ENCODE results near the gene C6orf89. TPM values are rescaled to one million over a fixed set of nuclear protein-coding genes. Genes with fewer than 3 reads are reported as not detected.
"Not testable (repeated sequence)": the region's sequence is repeated elsewhere in the genome, so short reads cannot be mapped to it uniquely, and the experiment has no call there.

The C6orf89 gene
- total and polyA plus RNA-seq, 2 experiments from 2014 or later = 73.8 to 84.0 TPM

- WGBS, 2 experiments (ENCODE audit: low coverage in 1 of 2, low lambda C conversion rate in 2 of 2, missing lambda C conversion rate in 2 of 2) = 91 to 92% methylated on average over 10 of the region's 10 CpGs
Observed at GRCh38 chr6:36940027-36940426, 54.3 kb downstream of the C6orf89 start.

GRCh38 chr6:36941561-36941960 lies 55.8 kb downstream of the C6orf89 start:
- H3K4me2 ChIP-seq (ENCODE audit: unreplicated experiment); H3K79me2 ChIP-seq (ENCODE audit: insufficient read depth); H3K27me3 ChIP-seq (replicated peaks; ENCODE audit: insufficient read depth); H3K9me2 ChIP-seq (ENCODE audit: insufficient read depth); H3K9ac ChIP-seq; H3K9me3 ChIP-seq (ENCODE audit: low read depth); in situ Hi-C loops (cut with MboI); H3K27ac ChIP-seq; H4K20me1 ChIP-seq (ENCODE audit: insufficient read depth); H3F3A ChIP-seq (ENCODE audit: insufficient read depth); H2AFZ ChIP-seq; DNase-seq; H3K4me3 ChIP-seq; H3K36me3 ChIP-seq (ENCODE audit: low read depth): not testable (repeated sequence)
- WGBS, 2 experiments (ENCODE audit: low coverage in 1 of 2, low lambda C conversion rate in 2 of 2, missing lambda C conversion rate in 2 of 2) = 92% methylated on average over 26 of the region's 40 CpGs; no CpG with 5 or more reads in 1 of the 2 experiments
- H3K4me1 ChIP-seq (ENCODE audit: insufficient read depth) = peaks cover 17% of the 10 kb centered on the region

More at GRCh38 chr6:36940027-36940426, 54.3 kb downstream of the C6orf89 start:
- H3K27ac ChIP-seq = no peak overlapping the region
- no peak overlapping the region for H3K9ac ChIP-seq
- H4K20me1 ChIP-seq (ENCODE audit: insufficient read depth) = no peaks in the 10 kb centered on the region
- H3K79me2 ChIP-seq (ENCODE audit: insufficient read depth) = no peaks in the 10 kb centered on the region
- H3K27me3 ChIP-seq (replicated peaks; ENCODE audit: insufficient read depth) = no peaks in the 10 kb centered on the region
- no peak for TF ChIP-seq EZH2phosphoT487 (IDR thresholded peaks at IDR 0.05; ENCODE audit: insufficient read depth, low read depth)
- no peak for TF ChIP-seq EZH2 (IDR thresholded peaks at IDR 0.05; ENCODE audit: insufficient read depth, poor library complexity, severe bottlenecking)
- H3K4me1 ChIP-seq (ENCODE audit: insufficient read depth) = peaks cover 17% of the 10 kb centered on the region
- H3F3A ChIP-seq (ENCODE audit: insufficient read depth) = 0 out of 2 replicates have a peak, but pooled peaks cover 6% of the 10 kb centered on the region
- no peaks in the 10 kb centered on the region for H3K9me3 ChIP-seq (ENCODE audit: low read depth)
- H3K4me2 ChIP-seq (ENCODE audit: unreplicated experiment) = no peak overlapping the region
- H3K9me2 ChIP-seq (ENCODE audit: insufficient read depth) = no peaks in the 10 kb centered on the region
- no peak overlapping the region for H2AFZ ChIP-seq
- in situ Hi-C loops (cut with MboI) = no loop called here
- no peaks in the 10 kb centered on the region for H3K36me3 ChIP-seq (ENCODE audit: low read depth)
- DNase-seq = no peak
- H3K4me3 ChIP-seq = no peak overlapping the region

- H3K4me1 ChIP-seq (ENCODE audit: insufficient read depth) = peaks cover 17% of the 10 kb centered on the region
- H3F3A ChIP-seq (ENCODE audit: insufficient read depth); H3K79me2 ChIP-seq (ENCODE audit: insufficient read depth); in situ Hi-C loops (cut with MboI); H3K27ac ChIP-seq; H3K4me3 ChIP-seq; DNase-seq; H3K4me2 ChIP-seq (ENCODE audit: unreplicated experiment); H2AFZ ChIP-seq; H3K9me2 ChIP-seq (ENCODE audit: insufficient read depth); H4K20me1 ChIP-seq (ENCODE audit: insufficient read depth); H3K9me3 ChIP-seq (ENCODE audit: low read depth); H3K36me3 ChIP-seq (ENCODE audit: low read depth); H3K27me3 ChIP-seq (replicated peaks; ENCODE audit: insufficient read depth); H3K9ac ChIP-seq: not testable (repeated sequence)
- 79 to 83% methylated on average over 1 to 2 of the region's 2 CpGs for WGBS, 2 experiments (ENCODE audit: low coverage in 1 of 2, low lambda C conversion rate in 2 of 2, missing lambda C conversion rate in 2 of 2)
Observed at GRCh38 chr6:36942329-36942728, 56.6 kb downstream of the C6orf89 start.

- WGBS, 2 experiments (ENCODE audit: low coverage in 1 of 2, low lambda C conversion rate in 2 of 2, missing lambda C conversion rate in 2 of 2) = 52 to 55% methylated on average over 5 of the region's 5 CpGs
- Histone ChIP-seq H3K27me3 (replicated peaks; ENCODE audit: insufficient read depth) (no peaks in the 10 kb centered on the region), H4K20me1 (ENCODE audit: insufficient read depth) (no peaks in the 10 kb centered on the region), H3K9me3 (ENCODE audit: low read depth) (no peaks in the 10 kb centered on the region), H3K4me2 (ENCODE audit: unreplicated experiment) (no peak overlapping the region), H3K27ac (no peak overlapping the region), H3K79me2 (ENCODE audit: insufficient read depth) (no peaks in the 10 kb centered on the region), H3K9me2 (ENCODE audit: insufficient read depth) (no peaks in the 10 kb centered on the region), H3F3A (ENCODE audit: insufficient read depth) (peaks cover 2% of the 10 kb centered on the region; the same call in 1 of the 2 replicates), H3K9ac (no peak overlapping the region), H3K4me1 (ENCODE audit: insufficient read depth) (0 out of 2 replicates have a peak, but pooled peaks cover 5% of the 10 kb centered on the region), H3K36me3 (ENCODE audit: low read depth) (no peaks in the 10 kb centered on the region), H3K4me3 (no peak overlapping the region), H2AFZ (no peak overlapping the region)
- in situ Hi-C loops (cut with MboI) = no loop called here
- no peak for TF ChIP-seq EZH2 (IDR thresholded peaks at IDR 0.05; ENCODE audit: insufficient read depth, poor library complexity, severe bottlenecking)
- TF ChIP-seq EZH2phosphoT487 (IDR thresholded peaks at IDR 0.05; ENCODE audit: insufficient read depth, low read depth) = no peak
- no peak for DNase-seq
Observed at GRCh38 chr6:36944650-36945049, 58.9 kb downstream of the C6orf89 start.

- no peaks in the 10 kb centered on the region for H4K20me1 ChIP-seq (ENCODE audit: insufficient read depth)
- H3K9me2 ChIP-seq (ENCODE audit: insufficient read depth) = no peaks in the 10 kb centered on the region
- H3K79me2 ChIP-seq (ENCODE audit: insufficient read depth) = no peaks in the 10 kb centered on the region
- TF ChIP-seq EZH2phosphoT487 (IDR thresholded peaks at IDR 0.05; ENCODE audit: insufficient read depth, low read depth) (no peak), EZH2 (IDR thresholded peaks at IDR 0.05; ENCODE audit: insufficient read depth, poor library complexity, severe bottlenecking) (no peak)
- H3K4me3 ChIP-seq = no peak overlapping the region
- 80 to 83% methylated on average over 4 of the region's 4 CpGs for WGBS, 2 experiments (ENCODE audit: low coverage in 1 of 2, low lambda C conversion rate in 2 of 2, missing lambda C conversion rate in 2 of 2)
- H3K36me3 ChIP-seq (ENCODE audit: low read depth) = no peaks in the 10 kb centered on the region
- in situ Hi-C loops (cut with MboI) = no loop called here
- no peak overlapping the region for H3K9ac ChIP-seq
- H3F3A ChIP-seq (ENCODE audit: insufficient read depth) = peaks cover 8% of the 10 kb centered on the region; the same call in 1 of the 2 replicates
- H2AFZ ChIP-seq = no peak overlapping the region
- H3K9me3 ChIP-seq (ENCODE audit: low read depth) = no peaks in the 10 kb centered on the region
- no peak overlapping the region for H3K4me2 ChIP-seq (ENCODE audit: unreplicated experiment)
- H3K27me3 ChIP-seq (replicated peaks; ENCODE audit: insufficient read depth) = no peaks in the 10 kb centered on the region
- H3K27ac ChIP-seq = no peak overlapping the region
- H3K4me1 ChIP-seq (ENCODE audit: insufficient read depth) = 0 out of 2 replicates have a peak, but pooled peaks cover 10% of the 10 kb centered on the region
- DNase-seq = no peak
Observed at GRCh38 chr6:36945301-36945700, 59.5 kb downstream of the C6orf89 start.
